Caco-2 (cell line): ENCODE results near the gene NLGN4X. TPM values are rescaled to one million over a fixed set of nuclear protein-coding genes. Genes with fewer than 3 reads are reported as not detected.
"Not testable (repeated sequence)": the region's sequence is repeated elsewhere in the genome, so short reads cannot be mapped to it uniquely, and the experiment has no call there.

Experiments used
- BruUV-seq: library from RNA; stranded (reverse); fragments of 400-500 nt; replicated peaks from 2 replicates; lab custom pipeline; 2021; lab: Mats Ljungman, UMichigan
- CTCF ChIA-PET: fragments of 300-600 bp; sonication (Branson Sonifier 250); formaldehyde crosslinking; loops from one replicate; lab custom pipeline; 2022; ENCODE audit warnings: antibody characterized with exemption; lab: Charles Lee
- POLR2A ChIA-PET: fragments of 300-600 bp; sonication (Branson Sonifier 250); formaldehyde crosslinking; loops from one replicate; lab custom pipeline; 2022; ENCODE audit warnings: antibody characterized with exemption; lab: Charles Lee
- DNase-seq, 2 experiments: peaks; one replicate each; pipeline versions ENCODE4 v3.0.0 to v3.0.0-alpha.2; 2020 to 2022
- H3K27me3 ChIP-seq: replicated peaks from 2 replicates; pipeline ENCODE4 v1.6.0; 2011; ENCODE audit warnings: low read length; ENCODE audit not compliant: control insufficient read depth, insufficient read depth
- H3K36me3 ChIP-seq: 2 replicates; pipeline ENCODE4 v1.5.1; 2011; ENCODE audit warnings: low read length; ENCODE audit not compliant: control insufficient read depth, insufficient read depth
- H3K4me1 ChIP-seq: fragments of 250-450 bp; sonication (Bioruptor Pico); 2 replicates; pipeline ENCODE4 v1.5.1; 2020; ENCODE audit warnings: mild to moderate bottlenecking
- H3K4me3 ChIP-seq: 2 replicates; pipeline ENCODE4 v1.5.1; 2011; ENCODE audit warnings: low read depth, mild to moderate bottlenecking, control low read depth, low read length
- H3K9me3 ChIP-seq: fragments of 250-450 bp; sonication (Bioruptor Pico); 2 replicates; pipeline ENCODE4 v1.5.1; 2020; ENCODE audit warnings: mild to moderate bottlenecking, moderate library complexity
- H3K27ac Mint-ChIP-seq: one replicate; pipeline ENCODE4 v1.8.0; 2022; ENCODE audit warnings: mixed read lengths; ENCODE audit not compliant: unreplicated experiment
- H3K27me3 Mint-ChIP-seq: one replicate; pipeline ENCODE4 v1.8.0; 2022; ENCODE audit warnings: mixed read lengths; ENCODE audit not compliant: insufficient read depth, unreplicated experiment
- H3K36me3 Mint-ChIP-seq: one replicate; pipeline ENCODE4 v1.8.0; 2022; ENCODE audit warnings: mild to moderate bottlenecking, mixed read lengths; ENCODE audit not compliant: insufficient read depth, unreplicated experiment
- H3K4me1 Mint-ChIP-seq: one replicate; pipeline ENCODE4 v1.8.0; 2022; ENCODE audit warnings: low read depth, mixed read lengths; ENCODE audit not compliant: unreplicated experiment
- H3K4me3 Mint-ChIP-seq: one replicate; pipeline ENCODE4 v1.8.0; 2022; ENCODE audit warnings: mild to moderate bottlenecking, moderate library complexity, mixed read lengths; ENCODE audit not compliant: unreplicated experiment
- H3K9me3 Mint-ChIP-seq: one replicate; pipeline ENCODE4 v1.8.0; 2022; ENCODE audit warnings: mixed read lengths; ENCODE audit not compliant: unreplicated experiment
- CTCF ChIP-seq, 2 experiments: fragments of 200-600 bp in 1 of 2; IDR thresholded peaks; 1 replicate in 1 of 2; 2 replicates in 1 of 2; pipeline versions ENCODE4 v1.5.1 to v1.8.0; 2011 to 2022; ENCODE audit warnings: antibody characterized with exemption in 1 of 2, control low read depth in 1 of 2, inconsistent platforms in 1 of 2, low read depth in 1 of 2, low read length in 1 of 2, mild to moderate bottlenecking in 1 of 2, moderate library complexity in 1 of 2; ENCODE audit not compliant: insufficient read depth in 1 of 2, severe bottlenecking in 1 of 2, unreplicated experiment in 1 of 2
- intact Hi-C: fragments of 100-400 bp; cut with micrococcal nuclease; formaldehyde crosslinking; loops from one replicate; pipeline ENCODE4 v1.10.0; 2022; ENCODE audit not compliant: unreplicated experiment
- total RNA-seq: library from RNA; stranded (reverse); gene quantifications from 2 replicates; pipeline ENCODE4 v1.2.3, GENCODE V29; 2022

The NLGN4X gene
- total RNA-seq, 1 experiment from 2014 or later: not detected

GRCh38 chrX:5916945-5917344 lies 311.7 kb downstream of the NLGN4X start:
- Mint-ChIP-seq H3K27ac (no peak overlapping the region), H3K27me3 (no peaks in the 10 kb centered on the region), H3K4me1 (no peaks in the 10 kb centered on the region), H3K9me3 (no peaks in the 10 kb centered on the region), H3K36me3 (no peaks in the 10 kb centered on the region), H3K4me3 (no peak overlapping the region)
- Histone ChIP-seq H3K36me3 (no peaks in the 10 kb centered on the region), H3K27me3 (no peaks in the 10 kb centered on the region), H3K4me3 (no peak overlapping the region), H3K4me1 (no peaks in the 10 kb centered on the region), H3K9me3 (no peaks in the 10 kb centered on the region)
- TF ChIP-seq CTCF (IDR thresholded peaks at IDR 0.05; ENCODE audit: insufficient read depth in 1 of 2, low read depth in 1 of 2, low read length in 1 of 2, severe bottlenecking in 1 of 2, unreplicated experiment in 1 of 2): no peak
- DNase-seq: no peak
- ChIA-PET CTCF (no interaction called here), POLR2A (no interaction called here)
- intact Hi-C loops: no loop called here
- no TSS peak for BruUV-seq

- H3K27me3 Mint-ChIP-seq: no peaks in the 10 kb centered on the region
- ChIA-PET POLR2A (no interaction called here), CTCF (no interaction called here)
- H3K27ac Mint-ChIP-seq: no peak overlapping the region
- DNase-seq: no peak
- H3K9me3 Mint-ChIP-seq: no peaks in the 10 kb centered on the region
- no peak for TF ChIP-seq CTCF (IDR thresholded peaks at IDR 0.05; ENCODE audit: insufficient read depth in 1 of 2, low read depth in 1 of 2, low read length in 1 of 2, severe bottlenecking in 1 of 2, unreplicated experiment in 1 of 2)
- intact Hi-C loops: no loop called here
- H3K27me3 ChIP-seq: no peaks in the 10 kb centered on the region
- H3K4me1 Mint-ChIP-seq: no peaks in the 10 kb centered on the region
- no peaks in the 10 kb centered on the region for H3K36me3 ChIP-seq
- no peaks in the 10 kb centered on the region for H3K36me3 Mint-ChIP-seq
- H3K4me3 ChIP-seq: no peak overlapping the region
- H3K9me3 ChIP-seq: no peaks in the 10 kb centered on the region
- BruUV-seq: no TSS peak
- no peaks in the 10 kb centered on the region for H3K4me1 ChIP-seq
- no peak overlapping the region for H3K4me3 Mint-ChIP-seq
Measured at GRCh38 chrX:5915783-5916182, 312.9 kb downstream of the NLGN4X start.

GRCh38 chrX:5907207-5907606 lies 321.5 kb downstream of the NLGN4X start:
- no peaks in the 10 kb centered on the region for H3K36me3 ChIP-seq
- H3K27me3 Mint-ChIP-seq: no peaks in the 10 kb centered on the region
- H3K4me1 Mint-ChIP-seq: no peaks in the 10 kb centered on the region
- no peak overlapping the region for H3K4me3 ChIP-seq
- intact Hi-C loops: no loop called here
- H3K4me3 Mint-ChIP-seq: no peak overlapping the region
- DNase-seq: no peak
- ChIA-PET CTCF (no interaction called here), POLR2A (no interaction called here)
- no peaks in the 10 kb centered on the region for H3K4me1 ChIP-seq
- BruUV-seq: no TSS peak
- H3K27ac Mint-ChIP-seq: no peak overlapping the region
- H3K27me3 ChIP-seq: no peaks in the 10 kb centered on the region
- H3K9me3 ChIP-seq: no peaks in the 10 kb centered on the region
- no peak for TF ChIP-seq CTCF (IDR thresholded peaks at IDR 0.05; ENCODE audit: insufficient read depth in 1 of 2, low read depth in 1 of 2, low read length in 1 of 2, severe bottlenecking in 1 of 2, unreplicated experiment in 1 of 2)
- H3K36me3 Mint-ChIP-seq: no peaks in the 10 kb centered on the region
- H3K9me3 Mint-ChIP-seq: no peaks in the 10 kb centered on the region

- H3K9me3 ChIP-seq, CTCF ChIA-PET, H3K4me1 Mint-ChIP-seq, DNase-seq, intact Hi-C loops, BruUV-seq, H3K36me3 ChIP-seq, H3K27me3 Mint-ChIP-seq, POLR2A ChIA-PET, H3K9me3 Mint-ChIP-seq, H3K27me3 ChIP-seq, H3K4me3 Mint-ChIP-seq, H3K4me1 ChIP-seq, H3K4me3 ChIP-seq, H3K27ac Mint-ChIP-seq, H3K36me3 Mint-ChIP-seq: not testable (repeated sequence)
Measured at GRCh38 chrX:5903586-5904190, 325.0 kb downstream of the NLGN4X start.
